MG63 (cell line): ENCODE results near the gene B4GALT6. TPM values are rescaled to one million over a fixed set of nuclear protein-coding genes. Genes with fewer than 3 reads are reported as not detected.
A peak's percentile ranks its signal among the peaks of the same experiment; 100 is the strongest.

ENCODE experiments used
- DNase-seq: peaks from one replicate; pipeline ENCODE4 v3.0.0-alpha.2; 2020
- H3K27me3 ChIP-seq: fragments of 250-450 bp; sonication (Bioruptor Pico); 2 replicates; pipeline ENCODE4 v1.5.1; 2020; ENCODE audit warnings: mild to moderate bottlenecking, moderate library complexity
- H3K36me3 ChIP-seq: fragments of 250-450 bp; sonication (Bioruptor Pico); 2 replicates; pipeline ENCODE4 v1.5.1; 2020; ENCODE audit warnings: mild to moderate bottlenecking, moderate library complexity
- H3K4me3 ChIP-seq: fragments of 250-450 bp; sonication (Bioruptor Pico); 2 replicates; pipeline ENCODE4 v1.5.1; 2020; ENCODE audit warnings: mild to moderate bottlenecking, moderate library complexity
- H3K9me3 ChIP-seq: fragments of 250-450 bp; sonication (Bioruptor Pico); 2 replicates; pipeline ENCODE4 v1.5.1; 2020; ENCODE audit warnings: mild to moderate bottlenecking, moderate library complexity
- total RNA-seq: library from RNA; depleted of rRNA; stranded (reverse); fragments of >200 nt; shearing (Covaris generic); gene quantifications from 2 replicates; pipeline ENCODE4 v1.2.3, GENCODE V29; 2014; ENCODE audit warnings: low replicate concordance

Gene B4GALT6
- total RNA-seq, 1 experiment from 2014 or later = 1.7 TPM

- no peak for DNase-seq
- Histone ChIP-seq H3K27me3 (no peaks in the 10 kb centered on the region), H3K9me3 (no peaks in the 10 kb centered on the region), H3K36me3 (no peaks in the 10 kb centered on the region), H3K4me3 (no peak overlapping the region)
Observed at GRCh38 chr18:31626409-31626808, 58.0 kb downstream of the B4GALT6 start.

DNA sequence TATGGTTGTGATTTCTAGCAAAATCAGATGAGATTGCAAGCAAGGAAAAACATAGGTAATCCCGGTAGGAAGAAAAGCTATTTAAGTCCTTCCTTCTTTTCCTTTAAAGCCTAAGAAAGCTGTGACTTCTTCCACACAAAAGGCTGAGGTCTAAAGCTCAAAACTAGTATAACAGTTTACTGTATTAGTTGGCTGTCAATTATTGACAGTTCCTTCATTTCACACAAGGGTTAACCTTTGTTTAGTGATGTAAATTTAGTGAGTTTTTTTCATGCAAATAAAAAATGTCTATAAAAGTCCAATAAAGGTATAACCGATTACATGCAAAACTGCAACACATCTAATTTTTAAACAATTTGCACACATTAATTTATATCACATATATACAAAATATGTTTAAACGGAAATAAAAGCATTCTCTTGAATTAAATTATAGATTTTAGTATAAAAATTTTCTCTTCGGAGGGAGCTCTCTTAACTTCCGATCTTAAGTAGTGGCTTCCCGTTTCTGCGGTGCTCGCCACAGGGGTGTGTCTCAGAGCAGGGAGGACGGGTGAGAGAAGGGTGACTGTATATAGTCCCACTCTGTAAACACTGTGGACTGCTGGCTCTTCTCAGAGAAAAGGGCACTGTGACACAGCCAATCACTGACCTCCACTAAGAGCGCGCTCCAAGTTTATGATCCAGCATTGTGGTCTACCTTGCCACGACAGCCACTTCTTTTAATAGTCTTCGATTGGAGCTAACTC, 59.3 kb downstream of the B4GALT6 start:
- Histone ChIP-seq H3K4me3 (no peak overlapping the region), H3K9me3 (no peaks in the 10 kb centered on the region), H3K27me3 (no peaks in the 10 kb centered on the region), H3K36me3 (no peaks in the 10 kb centered on the region)
- DNase-seq = no peak

GRCh38 chr18:31619291-31619690, 65.1 kb downstream of the B4GALT6 start:
- H3K36me3 ChIP-seq = no peaks in the 10 kb centered on the region
- H3K27me3 ChIP-seq = no peaks in the 10 kb centered on the region
- DNase-seq = no peak
- H3K4me3 ChIP-seq = no peak overlapping the region
- no peaks in the 10 kb centered on the region for H3K9me3 ChIP-seq

GRCh38 chr18:31618801-31619200, 65.6 kb downstream of the B4GALT6 start:
- no peak for DNase-seq
- Histone ChIP-seq H3K9me3 (no peaks in the 10 kb centered on the region), H3K36me3 (no peaks in the 10 kb centered on the region), H3K4me3 (no peak overlapping the region), H3K27me3 (no peaks in the 10 kb centered on the region)

DNA sequence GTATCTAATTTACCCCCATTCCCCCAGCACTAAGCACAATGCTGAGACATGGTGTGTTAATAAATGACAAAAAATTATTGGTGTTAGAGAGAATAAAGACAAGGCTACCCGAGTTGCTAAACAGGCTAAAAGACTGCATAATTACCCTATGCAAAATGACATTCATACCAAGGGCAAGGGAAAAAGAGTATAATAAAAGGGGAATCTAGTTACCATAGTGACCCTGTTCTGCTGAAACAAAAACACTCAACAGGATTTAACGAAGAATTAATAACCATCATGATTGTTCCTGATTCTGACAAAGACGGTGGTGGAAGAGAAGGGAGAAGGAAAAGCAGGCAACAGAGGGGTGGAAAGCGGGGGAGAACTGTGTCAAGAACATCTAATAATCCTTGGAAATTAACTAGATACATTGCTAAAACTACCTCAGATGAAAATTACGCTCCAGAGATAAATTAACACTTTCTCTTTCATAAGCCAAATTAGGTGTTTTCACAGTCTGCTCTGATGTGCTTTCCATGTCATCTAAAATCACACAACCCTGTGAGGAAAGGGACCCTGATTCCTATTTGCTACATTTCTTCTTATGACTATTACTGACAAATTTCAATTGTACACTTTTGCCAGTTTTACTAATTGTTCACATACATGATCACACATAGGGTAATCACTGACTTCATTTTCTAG, 67.2 kb downstream of the B4GALT6 start:
- DNase-seq = no peak
- no peaks in the 10 kb centered on the region for H3K27me3 ChIP-seq
- no peak overlapping the region for H3K4me3 ChIP-seq
- H3K9me3 ChIP-seq = no peaks in the 10 kb centered on the region
- no peaks in the 10 kb centered on the region for H3K36me3 ChIP-seq

DNA sequence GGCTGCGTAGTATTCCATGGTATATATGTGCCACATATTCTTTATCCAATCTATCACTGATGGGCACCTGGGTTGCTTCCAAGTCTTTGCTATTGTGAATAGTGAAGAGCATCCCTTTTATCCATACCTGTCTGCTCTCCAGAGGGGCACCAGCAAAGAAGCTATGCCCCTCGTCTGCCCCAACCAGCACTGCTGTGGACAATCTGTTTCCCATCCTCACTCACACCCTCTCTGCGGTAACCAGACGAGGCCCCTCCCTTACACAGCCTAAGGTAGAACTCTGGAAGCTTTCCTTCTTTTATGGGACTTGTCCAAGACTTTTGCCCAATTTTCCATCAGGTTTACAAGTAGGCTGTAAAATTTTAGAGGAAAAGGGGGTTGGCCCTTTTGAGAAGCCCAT, 67.8 kb downstream of the B4GALT6 start:
- Histone ChIP-seq H3K36me3 (no peaks in the 10 kb centered on the region), H3K9me3 (no peaks in the 10 kb centered on the region), H3K27me3 (no peaks in the 10 kb centered on the region), H3K4me3 (no peak overlapping the region)
- no peak for DNase-seq

GRCh38 chr18:31614044-31614443, 70.3 kb downstream of the B4GALT6 start:
- Histone ChIP-seq H3K4me3 (no peak overlapping the region), H3K36me3 (no peaks in the 10 kb centered on the region), H3K27me3 (no peaks in the 10 kb centered on the region), H3K9me3 (no peaks in the 10 kb centered on the region)
- DNase-seq = no peak

- H3K27me3 ChIP-seq = no peaks in the 10 kb centered on the region
- no peak for DNase-seq
- H3K36me3 ChIP-seq = no peaks in the 10 kb centered on the region
- H3K4me3 ChIP-seq = no peak overlapping the region
- no peaks in the 10 kb centered on the region for H3K9me3 ChIP-seq
Observed at GRCh38 chr18:31612124-31612523, 72.3 kb downstream of the B4GALT6 start.

- Histone ChIP-seq H3K9me3 (no peaks in the 10 kb centered on the region), H3K27me3 (no peaks in the 10 kb centered on the region), H3K36me3 (no peaks in the 10 kb centered on the region), H3K4me3 (no peak overlapping the region)
- no peak for DNase-seq
Observed at GRCh38 chr18:31611511-31611910, 72.9 kb downstream of the B4GALT6 start.

DNA sequence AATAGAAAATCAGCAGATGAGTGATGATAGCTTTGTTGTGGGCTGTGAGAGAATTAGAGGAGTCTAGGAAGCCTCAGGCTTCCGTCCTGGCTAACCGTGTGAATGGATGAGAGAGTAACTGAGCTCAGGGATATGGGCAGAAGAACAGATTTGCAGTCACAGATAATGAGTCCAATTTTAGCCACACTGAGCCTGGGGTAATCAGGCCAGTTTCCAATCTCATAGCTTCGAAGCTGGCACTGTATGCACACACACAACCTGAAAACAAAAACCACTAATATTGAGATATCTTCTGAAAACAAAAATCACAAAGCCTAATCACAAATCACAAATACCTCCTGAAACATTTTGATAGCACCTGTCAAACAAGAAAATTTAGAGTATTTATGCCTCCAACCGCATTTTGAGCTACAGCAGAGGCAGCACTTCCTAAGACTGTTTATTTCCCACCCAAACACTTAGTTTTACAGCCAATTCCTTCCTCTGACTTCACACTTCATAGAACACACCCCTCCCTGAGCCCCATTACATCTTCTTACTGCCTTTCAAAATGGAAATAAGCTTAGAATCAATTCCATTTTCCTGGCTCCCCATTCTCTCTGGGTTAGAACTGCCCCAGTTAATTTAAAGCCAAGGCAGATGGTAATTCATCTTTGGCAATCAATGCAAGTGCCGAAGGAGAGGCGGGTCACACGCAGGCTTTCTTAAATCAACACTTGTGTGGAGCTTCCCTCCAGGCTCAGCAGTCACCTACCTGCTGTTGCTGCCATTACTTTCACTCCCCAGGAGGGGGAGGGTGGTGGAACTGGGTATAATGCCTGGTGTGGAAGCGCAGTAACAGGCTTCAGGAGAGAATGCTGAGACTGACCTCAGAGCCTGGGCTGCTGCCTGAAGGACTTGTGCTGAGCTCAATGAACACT, 73.8 kb downstream of the B4GALT6 start:
- no peak for DNase-seq

DNA sequence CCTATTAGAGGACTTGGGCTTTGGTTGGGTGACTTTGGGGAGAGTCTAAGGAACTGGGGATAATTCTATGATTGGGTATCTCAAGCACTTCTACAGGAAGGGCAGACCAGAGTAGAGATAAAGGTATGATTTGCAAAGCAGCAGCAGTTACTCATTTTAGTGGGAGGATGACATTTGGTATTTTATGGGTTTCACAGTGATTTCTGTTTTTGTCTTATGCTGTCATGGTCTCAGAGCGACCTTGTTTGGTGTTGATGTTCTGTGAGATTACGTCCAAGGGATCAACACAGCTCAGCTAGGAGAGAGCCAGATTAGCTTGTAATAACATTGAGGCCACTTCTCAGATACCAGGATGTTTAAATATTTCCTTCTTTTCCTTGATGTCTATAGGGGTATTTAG, 74.5 kb downstream of the B4GALT6 start:
- H3K36me3 ChIP-seq = no peaks in the 10 kb centered on the region
- H3K9me3 ChIP-seq = no peaks in the 10 kb centered on the region
- no peak for DNase-seq
- H3K27me3 ChIP-seq = no peaks in the 10 kb centered on the region
- H3K4me3 ChIP-seq = no peak overlapping the region

More for the DNA sequence above, 73.8 kb downstream of the B4GALT6 start:
- H3K36me3 ChIP-seq = no peaks in the 10 kb centered on the region
- H3K9me3 ChIP-seq = no peaks in the 10 kb centered on the region
- no peak overlapping the region for H3K4me3 ChIP-seq
- no peaks in the 10 kb centered on the region for H3K27me3 ChIP-seq

DNA sequence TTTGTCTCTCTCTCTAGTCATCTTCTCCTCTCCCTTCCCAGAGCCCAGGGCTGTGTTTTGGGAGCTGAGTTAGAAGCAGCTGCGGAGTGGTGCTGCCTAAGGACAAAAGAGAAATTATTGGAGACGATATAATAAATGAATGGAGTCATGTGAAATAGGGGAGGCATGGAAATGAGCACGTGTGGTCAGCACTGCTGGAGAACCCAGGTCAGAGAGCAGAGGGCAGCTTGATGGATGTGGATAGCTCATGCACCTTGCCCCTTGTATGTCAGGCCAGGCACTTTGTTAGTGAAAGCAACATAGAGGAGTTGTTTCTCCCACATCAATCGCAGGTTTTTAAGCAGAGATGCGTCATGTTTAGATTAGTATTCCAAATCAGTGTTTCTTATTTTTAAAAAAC, 77.0 kb downstream of the B4GALT6 start:
- Histone ChIP-seq H3K4me3 (no peak overlapping the region), H3K9me3 (no peaks in the 10 kb centered on the region), H3K36me3 (no peaks in the 10 kb centered on the region), H3K27me3 (no peaks in the 10 kb centered on the region)
- no peak for DNase-seq

DNA sequence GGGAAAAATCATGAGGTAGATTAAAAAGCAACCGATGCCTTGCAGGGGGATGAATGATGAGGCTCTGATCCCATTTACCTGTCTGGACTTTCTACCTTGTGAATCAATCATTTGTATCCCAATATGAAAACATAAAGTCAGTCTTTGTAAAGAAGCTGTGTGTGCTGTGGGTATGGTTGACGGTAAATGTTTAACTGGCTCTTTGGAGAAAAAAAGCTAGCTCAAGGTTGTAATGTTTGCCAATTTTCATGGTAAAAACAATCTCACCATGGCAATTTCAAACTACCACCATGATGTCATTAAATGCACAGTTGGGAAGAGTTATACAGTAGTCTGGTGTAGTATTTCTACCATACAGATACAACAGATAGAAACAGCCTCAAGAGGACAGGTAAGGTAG, 78.1 kb downstream of the B4GALT6 start:
- Histone ChIP-seq H3K36me3 (no peaks in the 10 kb centered on the region), H3K27me3 (no peaks in the 10 kb centered on the region), H3K9me3 (no peaks in the 10 kb centered on the region), H3K4me3 (no peak overlapping the region)
- DNase-seq = no peak

DNA sequence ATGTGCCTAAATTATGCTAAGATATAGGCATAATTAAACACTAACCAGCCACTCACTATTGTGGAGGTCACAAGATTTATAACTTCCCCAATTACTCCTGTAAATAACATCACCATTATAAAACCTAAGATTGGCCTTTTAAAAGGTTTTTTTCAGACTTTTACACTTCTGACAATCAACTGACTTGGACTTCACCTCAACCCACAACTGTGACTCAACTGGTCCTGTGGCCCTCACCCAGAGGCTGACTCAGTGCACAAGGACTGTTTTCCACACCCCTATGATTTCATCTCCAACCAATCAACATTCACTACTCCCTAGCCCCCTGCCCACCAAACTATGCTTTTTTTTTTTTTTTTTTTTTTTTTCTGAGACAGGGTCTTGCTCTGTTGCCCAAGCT, 81.1 kb downstream of the B4GALT6 start:
- Histone ChIP-seq H3K36me3 (no peaks in the 10 kb centered on the region), H3K4me3 (no peak overlapping the region), H3K27me3 (no peaks in the 10 kb centered on the region), H3K9me3 (no peaks in the 10 kb centered on the region)
- DNase-seq = peak; percentile 46

GRCh38 chr18:31598021-31598805, 86.2 kb downstream of the B4GALT6 start:
- Histone ChIP-seq H3K27me3 (no peaks in the 10 kb centered on the region), H3K36me3 (no peaks in the 10 kb centered on the region), H3K4me3 (no peak overlapping the region), H3K9me3 (no peaks in the 10 kb centered on the region)
- DNase-seq = no peak

GRCh38 chr18:31596081-31596872, 88.1 kb downstream of the B4GALT6 start:
- no peak overlapping the region for H3K4me3 ChIP-seq
- H3K27me3 ChIP-seq = no peaks in the 10 kb centered on the region
- no peak for DNase-seq
- H3K9me3 ChIP-seq = no peaks in the 10 kb centered on the region
- no peaks in the 10 kb centered on the region for H3K36me3 ChIP-seq
